ENCODE data around the gene RAC2.

RAC2 gene

DNA sequence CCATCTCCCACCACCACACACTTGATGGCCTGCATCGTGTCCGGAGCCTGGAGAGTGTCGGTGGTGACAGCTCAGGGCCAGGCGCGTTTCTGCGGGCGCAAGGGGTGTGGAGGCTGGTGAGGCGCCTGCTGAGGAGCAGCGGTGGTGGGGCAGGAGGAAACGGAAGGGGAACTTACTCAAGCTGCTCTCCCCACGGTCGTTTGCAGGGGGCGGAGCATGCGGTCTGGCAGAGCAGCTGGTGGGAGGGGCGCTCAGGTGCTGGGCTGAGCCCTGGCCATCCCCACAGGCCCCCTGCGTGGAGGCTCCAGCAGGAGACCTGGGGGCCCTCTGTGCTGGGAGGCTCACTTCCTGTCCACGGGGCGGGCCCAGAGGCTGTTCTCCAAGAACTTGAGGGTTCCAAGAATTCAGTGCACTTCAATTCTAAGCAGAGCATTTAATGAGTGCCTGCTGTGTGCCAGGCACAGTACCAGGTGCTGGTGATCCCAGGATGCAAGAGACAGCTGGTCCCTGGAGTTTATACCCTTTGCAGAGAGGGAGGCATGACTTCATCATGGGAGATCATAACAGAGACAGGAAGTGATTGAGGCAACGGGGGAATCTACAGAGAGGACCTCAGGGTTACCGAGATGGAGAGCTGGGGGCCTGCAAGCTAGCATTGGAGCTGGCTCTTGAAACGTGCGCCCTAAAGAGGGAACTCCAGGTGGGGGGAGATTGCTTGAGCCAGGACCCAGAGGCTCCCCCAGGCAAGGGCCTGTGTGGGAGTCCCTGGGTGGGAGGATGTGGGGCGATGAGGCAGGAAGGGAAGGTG lies at the start of gene RAC2:
TSS of gene RAC2 (minus strand) at position 156 of the 808 bp plus-strand sequence. CDS start at position 35, 121 bp downstream.
- DNase-seq (ENCODE audit: low read depth in 2 of 2): peak; percentile 80 to 94

- DNase-seq (ENCODE audit: low read depth in 2 of 2): no peak
Observed at GRCh38 chr22:37293172-37293571, 49.1 kb upstream of the RAC2 start.

DNA sequence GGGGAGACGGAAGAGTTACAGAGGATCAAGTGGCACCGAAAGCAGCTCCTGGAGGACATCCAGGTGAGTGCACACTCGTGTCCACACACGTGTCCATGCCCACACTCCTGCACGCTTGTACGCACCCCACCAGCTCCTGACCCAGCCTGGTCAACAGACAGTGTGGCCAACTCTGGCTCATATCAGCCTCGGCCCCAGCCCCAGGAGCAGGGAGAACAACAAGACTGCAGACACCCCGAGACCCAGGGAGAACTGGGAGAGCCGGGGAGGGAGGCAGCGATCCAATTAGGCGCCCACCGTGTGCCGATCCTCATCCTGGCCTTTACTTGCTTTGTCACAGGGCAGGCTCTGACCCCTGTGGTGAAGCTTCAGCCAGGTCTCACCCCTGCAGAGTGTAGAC lies 48.6 kb upstream of the RAC2 start:
- DNase-seq (ENCODE audit: low read depth in 2 of 2): no peak

DNA sequence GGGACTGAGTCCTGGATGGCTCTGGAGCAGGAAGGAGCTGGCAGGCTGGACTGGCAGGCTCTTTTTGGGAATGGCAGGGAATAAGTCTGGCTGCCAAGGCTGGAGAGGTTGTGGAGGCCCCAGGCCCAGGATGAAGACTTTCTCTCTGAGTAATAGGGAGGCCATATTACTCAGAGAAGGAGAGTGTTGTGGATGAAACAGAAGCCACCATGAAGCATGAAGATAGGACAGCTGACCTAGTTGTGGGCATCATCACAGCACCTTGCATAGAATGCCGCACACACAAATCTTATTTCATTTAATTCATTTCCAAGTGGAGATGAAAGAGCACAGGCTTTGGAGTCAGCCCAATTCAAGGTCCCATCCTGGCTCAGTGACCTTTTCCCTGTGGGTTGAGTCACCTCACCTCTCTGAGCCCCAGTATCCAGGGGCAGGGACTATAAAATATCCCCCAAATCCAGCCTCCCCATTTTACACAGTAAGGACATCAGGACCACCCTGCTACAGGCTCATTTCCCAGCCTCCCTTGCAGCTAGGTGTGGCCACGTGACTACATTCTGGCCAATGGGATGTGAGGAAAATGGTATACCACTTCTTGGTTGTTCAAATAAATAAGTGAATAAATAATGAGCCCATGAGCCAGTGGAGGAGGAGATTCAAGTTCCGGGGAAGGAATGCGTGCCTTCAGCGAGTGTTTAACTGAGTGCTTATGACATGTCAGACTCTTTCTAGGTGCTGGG lies 47.7 kb upstream of the RAC2 start:
- DNase-seq (ENCODE audit: low read depth in 2 of 2): no peak

DNA sequence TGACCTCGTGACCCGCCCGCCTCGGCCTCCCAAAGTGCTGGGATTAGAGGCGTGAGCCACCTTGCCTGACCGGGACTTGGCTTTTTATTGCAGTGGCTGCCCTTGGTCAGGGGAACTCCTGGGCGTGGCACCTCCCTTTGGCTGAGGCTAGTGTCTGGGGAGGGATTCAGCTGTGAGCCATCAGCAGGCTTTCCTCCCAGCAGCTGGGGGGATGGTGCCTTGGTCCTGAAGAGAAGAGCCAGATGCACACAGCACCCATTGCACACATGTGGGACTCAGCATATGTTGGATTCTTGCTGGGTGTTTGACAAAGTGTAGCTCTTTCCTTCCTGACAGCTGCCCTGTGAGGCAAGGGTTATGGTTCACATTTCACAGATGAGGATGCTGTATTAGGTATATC lies 46.7 kb upstream of the RAC2 start:
- no peak for DNase-seq (ENCODE audit: low read depth in 2 of 2)

- no peak for DNase-seq (ENCODE audit: low read depth in 2 of 2)
Observed at GRCh38 chr22:37289156-37289735, 45.2 kb upstream of the RAC2 start.

DNA sequence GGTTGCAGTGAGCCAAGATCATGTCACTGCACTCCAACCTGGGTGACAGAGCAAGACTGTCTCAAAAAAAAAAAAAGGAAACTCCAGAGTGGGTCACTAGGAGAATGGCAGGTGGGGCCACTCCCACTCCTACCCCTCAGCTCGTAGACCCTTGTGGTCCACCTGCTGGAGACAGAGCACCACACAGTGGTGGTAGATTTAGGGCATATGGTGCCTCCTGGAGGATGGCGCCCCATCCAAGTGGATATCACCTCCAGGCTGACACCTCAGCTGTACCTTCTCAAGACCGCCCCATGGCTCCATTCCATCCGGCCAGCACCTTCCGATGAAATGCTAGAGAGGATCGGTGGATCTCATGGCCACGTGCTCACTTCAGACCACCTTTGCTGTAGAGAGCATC lies 44.5 kb upstream of the RAC2 start:
- DNase-seq (ENCODE audit: low read depth in 2 of 2): no peak

DNA sequence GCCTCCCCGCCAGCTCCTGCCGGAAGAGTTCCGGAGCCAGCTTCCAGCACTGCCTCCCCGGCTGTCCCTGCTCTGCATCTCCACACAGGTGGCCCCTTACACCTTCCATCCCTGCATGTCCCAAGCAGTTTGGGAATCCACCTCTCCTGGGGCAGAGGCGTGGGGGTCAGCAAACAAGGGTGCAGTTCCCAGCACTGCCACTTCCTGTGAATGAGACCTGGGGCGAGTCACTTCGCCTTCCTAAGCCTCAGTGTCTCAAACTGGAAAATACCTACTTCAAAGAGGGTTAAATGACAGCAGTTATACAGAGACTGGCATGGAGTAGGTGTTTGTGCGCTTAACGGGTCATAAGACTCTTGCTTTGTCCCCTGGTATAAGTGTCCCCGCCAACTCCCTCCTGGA lies 43.5 kb upstream of the RAC2 start:
- no peak for DNase-seq (ENCODE audit: low read depth in 2 of 2)

- DNase-seq (ENCODE audit: low read depth in 2 of 2): no peak
Observed at GRCh38 chr22:37285937-37286336, 41.9 kb upstream of the RAC2 start.

DNA sequence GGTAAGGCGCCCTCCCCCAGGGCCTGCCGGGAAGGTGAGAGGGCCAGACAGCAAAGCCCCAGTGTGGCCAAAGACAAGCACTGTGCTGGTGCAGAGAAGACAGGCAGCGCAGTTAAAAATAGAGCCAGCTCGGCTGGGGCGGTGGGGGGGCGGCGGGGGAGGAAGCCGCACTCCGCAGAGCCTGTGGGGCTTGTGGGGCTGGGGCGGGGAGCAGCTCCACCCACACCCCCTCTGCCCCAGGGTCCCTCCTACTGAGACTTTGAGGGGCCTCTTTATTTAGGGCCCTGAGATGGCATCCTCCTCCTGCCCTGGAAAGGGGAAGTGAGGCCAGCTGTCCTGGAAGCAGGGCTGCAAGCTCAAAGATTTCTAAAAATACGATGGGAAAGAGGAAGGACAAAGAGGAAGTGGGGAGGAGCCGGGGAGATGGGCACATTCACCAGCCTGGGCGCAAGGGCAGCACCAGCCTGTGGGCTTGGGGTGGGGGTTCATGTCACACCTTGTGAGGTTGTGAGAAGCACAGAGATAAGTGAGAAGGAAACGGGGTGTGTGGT lies 40.8 kb upstream of the RAC2 start:
- no peak for DNase-seq (ENCODE audit: low read depth in 2 of 2)

DNA sequence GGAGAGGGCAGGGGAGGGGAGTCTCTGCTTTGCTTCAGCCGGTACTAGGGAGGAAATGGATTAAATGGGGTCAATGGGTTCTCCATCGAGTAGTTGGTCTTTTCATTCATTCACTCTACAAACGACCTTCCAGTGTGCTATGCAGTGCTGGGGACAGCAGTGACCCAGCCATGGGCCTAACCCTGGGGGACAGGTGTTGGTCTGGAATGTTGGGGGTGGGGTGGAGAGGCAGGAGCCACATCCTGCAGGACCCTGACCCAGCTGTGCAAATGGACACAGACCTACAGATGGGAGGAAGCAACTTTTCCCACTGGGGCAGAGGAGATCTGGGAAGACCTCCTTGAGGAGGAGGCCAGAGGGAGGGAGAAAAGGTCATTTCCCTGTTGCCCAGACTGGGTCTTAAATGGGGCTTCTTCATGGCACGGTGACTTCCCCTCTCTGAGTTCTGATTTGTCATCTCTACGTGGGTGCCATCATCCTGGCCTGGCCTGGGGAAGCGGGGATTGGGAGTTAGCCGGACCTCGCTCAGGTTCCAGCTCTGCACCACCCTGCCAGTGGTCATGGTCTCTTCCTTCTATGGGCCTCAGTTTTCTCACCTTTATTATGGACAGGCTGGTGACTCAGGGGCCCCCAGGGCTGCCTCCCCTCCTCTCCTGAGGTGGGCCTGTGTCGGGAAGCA lies 40.2 kb upstream of the RAC2 start:
- no peak for DNase-seq (ENCODE audit: low read depth in 2 of 2)

DNA sequence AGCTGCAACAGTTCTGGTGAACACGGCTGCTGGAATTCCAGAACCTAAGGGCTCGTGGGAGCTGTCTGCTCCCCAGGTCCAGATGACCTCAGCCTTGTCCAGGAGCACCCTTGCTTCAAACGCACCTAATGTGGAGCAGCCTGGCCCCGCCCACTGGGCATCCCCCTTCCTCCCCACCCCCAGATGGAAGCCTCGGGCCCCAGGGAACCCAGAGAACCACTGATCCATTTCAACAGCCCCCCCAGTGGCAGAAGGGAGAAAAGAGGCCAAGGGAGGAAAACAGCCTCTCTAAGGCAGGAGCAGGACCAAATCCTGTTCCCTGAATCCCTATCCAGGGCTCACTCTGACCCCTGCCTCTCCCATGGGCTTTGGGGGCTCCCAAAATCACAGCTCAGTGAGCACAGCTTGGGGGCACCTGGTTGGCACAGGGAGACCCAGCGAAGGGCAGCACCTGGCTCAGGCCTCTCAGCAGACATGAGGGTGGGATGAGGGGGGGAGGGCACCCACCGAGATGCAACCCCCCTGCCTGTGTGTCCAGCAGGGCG lies 39.4 kb upstream of the RAC2 start:
- peak in 1 of 2 experiments; percentile 33 for DNase-seq (ENCODE audit: low read depth in 2 of 2)

- DNase-seq (ENCODE audit: low read depth in 2 of 2): peak; percentile 37 to 66
Observed at GRCh38 chr22:37282385-37282677, 38.3 kb upstream of the RAC2 start, which contains the start of gene CYTH4. TSS of gene CYTH4 (plus strand) at chr22:37282508. CDS start at chr22:37282570, 62 bp downstream.

DNA sequence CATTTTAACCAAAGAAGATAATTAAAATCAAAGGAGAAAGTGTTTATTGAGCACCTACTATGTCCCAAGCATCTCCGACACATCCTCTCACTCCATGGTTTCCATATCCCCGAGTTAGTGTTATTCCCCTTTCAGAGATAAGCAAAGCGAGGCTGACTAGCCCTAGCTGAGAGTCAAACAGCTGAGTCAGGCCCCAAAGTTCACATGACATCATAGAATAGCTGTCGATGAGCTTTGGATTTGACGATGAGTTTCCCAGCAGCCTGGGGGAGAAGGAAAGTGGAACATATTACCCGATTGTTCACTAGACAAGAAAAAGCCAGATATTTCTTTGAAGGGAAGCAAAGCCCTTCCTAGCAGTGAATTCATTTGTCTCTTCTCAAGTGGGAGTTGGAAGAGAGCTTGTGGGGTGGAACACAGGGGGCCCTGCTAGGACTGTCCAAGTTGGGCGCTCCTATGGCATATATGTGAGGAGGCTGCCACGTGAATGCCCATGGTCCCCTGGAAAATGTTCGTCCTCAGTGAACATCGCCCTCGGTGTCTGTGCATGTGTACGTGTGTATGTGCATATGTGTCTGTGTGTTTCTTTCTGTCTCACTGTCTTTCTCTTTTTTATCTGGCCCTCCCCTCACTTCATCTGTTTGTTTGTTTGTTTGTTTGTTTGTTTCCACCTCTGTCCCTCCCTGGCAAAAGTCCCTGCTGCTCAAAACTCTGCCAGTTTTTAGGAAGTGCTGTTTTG lies 37.7 kb upstream of the RAC2 start:
- no peak for DNase-seq (ENCODE audit: low read depth in 2 of 2)

GRCh38 chr22:37281195-37281594 lies 37.1 kb upstream of the RAC2 start:
- DNase-seq (ENCODE audit: low read depth in 2 of 2): no peak

GRCh38 chr22:37280718-37281117 lies 36.6 kb upstream of the RAC2 start:
- DNase-seq (ENCODE audit: low read depth in 2 of 2): no peak

DNA sequence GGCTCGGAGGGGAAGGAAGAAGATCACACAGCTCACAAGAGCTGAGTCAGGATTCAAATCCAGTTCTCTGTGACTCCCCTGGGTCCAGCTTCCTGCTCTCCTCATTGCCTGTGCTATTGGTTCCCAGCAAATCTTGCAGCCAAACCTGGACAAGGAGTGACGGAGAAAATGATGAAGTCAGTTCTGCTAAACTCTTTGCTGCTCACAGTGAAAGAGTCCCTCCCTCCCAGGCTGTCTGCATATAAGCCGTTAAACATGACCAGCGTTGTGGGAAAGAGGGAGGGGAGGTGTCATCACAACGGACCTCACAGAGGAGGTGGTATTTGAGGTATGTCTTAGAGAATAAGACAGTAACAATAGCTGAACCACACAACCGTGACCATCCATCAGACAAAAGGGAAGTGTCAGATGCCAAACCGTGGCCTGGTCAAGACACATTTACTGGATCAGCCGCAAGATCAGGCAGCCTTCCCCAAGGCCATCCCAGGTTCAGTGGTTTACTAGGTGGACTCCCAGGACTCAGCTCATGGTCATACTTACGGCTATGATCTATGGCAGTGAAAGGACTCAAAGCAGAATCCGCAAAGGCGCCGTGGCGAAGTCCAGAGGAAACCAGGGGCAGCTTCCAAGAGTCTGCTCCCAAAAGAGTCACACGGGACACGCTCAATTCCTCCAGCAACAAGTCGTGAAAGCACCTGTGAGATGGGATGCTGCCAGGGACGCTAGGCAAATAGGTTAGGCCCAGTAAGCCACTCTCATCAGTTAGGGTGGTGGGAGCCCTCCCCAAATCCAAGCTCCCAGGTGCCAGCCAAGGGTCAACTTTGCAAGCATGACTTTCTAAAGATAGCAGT lies 35.5 kb upstream of the RAC2 start:
- DNase-seq (ENCODE audit: low read depth in 2 of 2): no peak

DNA sequence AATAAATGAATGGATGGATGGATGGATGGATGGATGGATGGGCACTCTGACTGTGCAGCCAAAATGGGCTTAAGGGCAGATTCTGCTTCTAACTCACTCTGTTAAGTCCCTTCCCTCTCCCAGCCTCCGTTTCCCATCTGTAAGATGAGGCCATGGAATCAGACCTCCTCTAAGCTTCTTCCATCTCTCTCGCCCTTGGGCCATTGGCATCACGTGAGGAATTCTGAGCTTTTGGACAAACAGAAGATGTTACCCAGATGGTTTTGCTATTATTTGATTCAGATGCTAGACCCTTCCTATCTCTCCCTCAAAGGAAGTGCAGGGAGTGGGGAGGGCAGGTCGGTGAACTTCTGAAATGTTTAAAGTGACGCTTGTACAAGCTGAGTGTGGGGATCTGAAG lies 34.2 kb upstream of the RAC2 start:
- no peak for DNase-seq (ENCODE audit: low read depth in 2 of 2)

- DNase-seq (ENCODE audit: low read depth in 2 of 2): no peak
Observed at GRCh38 chr22:37277384-37277783, 33.3 kb upstream of the RAC2 start.

DNA sequence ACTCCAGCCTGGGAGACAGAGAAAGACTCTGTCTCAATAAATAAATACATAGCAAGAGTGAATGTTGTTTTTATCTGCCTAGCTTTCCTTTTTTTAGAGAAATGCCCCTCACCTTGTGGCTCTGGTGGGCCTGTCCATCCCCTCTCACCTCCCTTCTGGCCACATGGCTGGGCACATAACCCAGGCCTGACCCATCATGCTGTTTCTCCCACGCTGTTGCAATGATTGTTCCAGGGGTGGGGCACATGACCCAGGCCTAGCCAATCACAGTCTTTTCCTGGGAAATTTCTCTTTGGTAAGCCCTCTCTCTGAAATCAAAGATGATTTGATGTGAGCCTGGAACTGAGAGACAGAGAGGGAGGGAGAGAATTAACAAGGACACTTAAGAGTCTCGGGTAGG lies 32.7 kb upstream of the RAC2 start:
- no peak for DNase-seq (ENCODE audit: low read depth in 2 of 2)
